GM19023 (cell line): Measurements from ENCODE around the gene TAS2R39.
A peak's percentile ranks its signal among the peaks of the same experiment; 100 is the strongest.
"Not testable (repeated sequence)": the region's sequence is repeated elsewhere in the genome, so short reads cannot be mapped to it uniquely, and the experiment has no call there.

Experiments
- ATAC-seq: cut with Tn5 transposase; IDR thresholded peaks from one replicate; pipeline ENCODE4 v1.9.1; 2021; ENCODE audit warnings: mild to moderate bottlenecking, moderate library complexity; ENCODE audit not compliant: unreplicated experiment

TAS2R39 gene

DNA sequence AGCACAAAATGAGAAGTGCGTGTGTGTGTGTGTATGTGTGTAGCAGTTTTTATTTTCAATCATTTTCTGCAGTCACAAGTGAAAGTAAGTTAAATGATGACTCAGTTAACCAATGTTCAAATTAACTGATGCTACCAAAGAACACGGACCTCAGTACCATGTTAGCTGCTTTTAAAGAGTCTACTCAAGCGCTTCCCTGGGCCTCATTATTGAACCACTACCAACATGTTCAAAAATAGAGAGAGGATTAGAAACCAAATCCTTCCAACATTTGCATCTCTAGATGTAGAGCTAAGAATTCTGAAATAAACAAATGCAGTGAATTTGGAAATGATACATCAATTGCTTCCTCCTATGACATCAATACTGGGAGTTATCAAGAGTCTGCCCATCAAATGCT is at the start of gene TAS2R39:
Gene TAS2R39 (plus strand): TSS at position 396 of the 400 bp plus-strand sequence. CDS start 0 bp downstream, at position 396.
- ATAC-seq: no peak

DNA sequence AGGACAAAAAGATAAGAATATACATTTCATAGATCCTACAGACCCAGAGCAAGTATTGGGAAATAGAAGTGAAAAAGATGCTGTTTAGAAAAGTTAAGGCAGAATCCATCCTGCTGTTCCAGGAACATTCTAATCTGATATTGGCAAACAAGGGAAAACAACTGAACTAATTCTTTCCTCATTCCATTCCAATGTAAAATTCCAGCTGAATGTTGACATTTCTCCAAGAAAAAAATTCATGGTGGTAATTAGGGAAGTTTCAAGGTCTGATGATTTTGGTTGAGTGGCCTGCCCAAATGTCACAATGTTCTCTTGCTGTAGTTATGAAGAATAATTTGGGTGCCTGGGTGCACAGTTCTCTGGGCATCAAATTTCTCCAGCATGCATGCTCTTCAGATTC is 36.1 kb upstream of the TAS2R39 start:
- ATAC-seq: no peak

DNA sequence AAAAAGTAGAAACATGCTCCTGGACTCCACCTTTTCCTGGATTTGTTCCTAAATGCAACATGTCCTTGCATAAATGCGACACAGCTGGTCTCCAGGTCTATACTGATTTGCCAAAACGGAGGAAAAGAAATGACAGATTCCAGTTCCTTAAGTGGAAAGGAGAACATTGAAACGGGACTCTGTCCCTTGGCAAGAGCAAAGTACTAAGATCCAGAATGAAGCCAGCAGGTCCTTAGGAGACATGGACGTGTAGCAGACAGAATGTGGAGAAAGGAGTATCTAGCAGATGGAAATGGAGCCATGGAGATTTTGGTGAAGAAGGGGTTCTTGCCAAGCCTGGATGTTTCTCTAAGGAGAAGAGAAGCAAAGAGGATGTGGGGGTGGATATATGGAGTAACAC is 35.2 kb upstream of the TAS2R39 start:
- ATAC-seq: no peak

DNA sequence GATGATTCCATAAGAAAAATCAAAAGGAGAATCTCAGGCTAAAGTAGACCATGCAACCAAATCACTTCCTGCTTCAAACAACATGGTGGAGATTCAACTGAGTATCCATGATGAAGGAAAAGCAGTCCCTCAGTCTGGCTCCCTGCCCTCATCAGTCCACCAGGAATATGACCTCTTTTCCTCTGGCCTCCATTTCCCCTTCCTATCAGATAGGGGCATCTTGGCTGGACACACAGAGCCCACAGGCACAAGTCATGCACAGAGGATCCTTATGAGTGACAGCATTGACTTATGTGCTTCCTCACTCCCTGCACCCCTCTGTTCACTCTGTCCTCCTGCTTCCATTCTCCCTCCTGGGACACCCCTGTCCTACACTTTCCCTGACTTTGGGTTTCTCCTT is 34.6 kb upstream of the TAS2R39 start:
- ATAC-seq: no peak

DNA sequence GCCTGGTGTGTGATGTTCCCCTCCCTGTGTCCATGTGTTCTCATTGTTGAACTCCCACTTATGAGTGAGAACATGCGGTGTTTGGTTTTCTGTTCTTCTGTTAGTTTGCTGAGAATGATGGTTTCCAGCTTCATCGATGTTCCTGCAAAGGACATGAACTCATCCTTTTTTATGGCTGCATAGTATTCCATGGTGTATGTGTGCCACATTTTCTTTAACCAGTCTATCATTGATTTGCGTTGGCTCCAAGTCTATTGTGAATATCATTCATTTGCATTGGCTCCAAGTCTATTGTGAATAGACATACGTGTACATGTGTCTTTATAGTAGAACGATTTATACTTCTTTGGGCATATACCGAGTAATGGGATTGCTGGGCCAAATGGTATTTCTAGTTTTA is 32.5 kb upstream of the TAS2R39 start:
- ATAC-seq: not testable (repeated sequence)

DNA sequence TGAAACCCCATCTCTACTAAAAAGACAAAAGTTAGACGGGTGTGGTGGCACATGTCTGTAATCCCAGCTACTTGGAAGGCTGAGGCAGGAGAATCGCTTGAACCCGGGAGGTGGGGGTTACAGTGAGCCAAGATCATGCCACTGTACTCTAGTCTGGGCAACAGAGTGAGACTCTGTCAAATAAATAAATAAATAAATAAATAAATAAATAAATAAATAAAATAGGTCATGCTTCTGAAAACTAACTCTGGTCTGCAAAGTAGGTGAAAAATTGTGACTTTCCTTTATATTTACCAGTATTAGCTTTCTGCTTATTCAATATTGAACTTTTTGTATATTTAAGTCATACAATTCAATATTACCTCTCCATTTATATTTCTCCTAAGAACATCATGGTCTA is 24.6 kb upstream of the TAS2R39 start:
- not testable (repeated sequence) for ATAC-seq

DNA sequence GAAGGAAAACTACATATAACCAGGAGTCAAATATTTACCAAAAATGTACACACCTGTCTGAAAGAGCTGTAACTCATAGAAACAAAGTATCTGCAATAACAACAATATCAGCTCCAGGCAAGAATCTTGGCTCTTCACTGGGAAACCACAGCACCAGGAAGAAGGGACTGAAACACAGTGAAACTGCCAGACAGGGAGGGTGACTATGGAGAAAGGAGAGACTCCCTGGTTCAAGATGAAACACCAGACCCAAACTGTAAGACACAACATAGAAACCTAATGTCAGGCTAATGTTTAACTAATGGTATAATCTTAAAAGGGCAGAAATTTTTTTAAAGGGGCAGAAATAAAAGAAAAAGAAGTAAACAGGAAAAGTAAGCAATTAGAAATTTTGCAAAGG is 11.5 kb upstream of the TAS2R39 start:
- no peak for ATAC-seq

DNA sequence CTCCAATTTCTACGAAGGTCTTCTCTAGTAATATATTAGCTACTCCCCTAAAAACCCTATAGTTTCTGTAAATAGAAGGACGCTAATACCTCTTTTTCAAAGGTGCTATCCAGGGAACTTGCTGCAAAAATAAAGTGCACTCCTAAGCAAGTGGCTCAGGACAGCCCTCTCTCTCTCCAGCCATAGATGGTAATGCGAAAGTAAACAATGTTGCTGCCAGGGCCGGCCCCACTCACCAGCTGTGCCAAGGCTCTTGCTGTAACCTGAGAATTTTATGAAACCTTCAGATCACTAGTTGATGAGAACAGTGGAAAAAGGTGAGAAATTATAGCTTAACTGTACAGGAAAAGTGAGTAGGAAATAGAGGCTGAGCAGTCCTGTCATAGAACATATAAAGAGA is 10.9 kb upstream of the TAS2R39 start:
- ATAC-seq: no peak

DNA sequence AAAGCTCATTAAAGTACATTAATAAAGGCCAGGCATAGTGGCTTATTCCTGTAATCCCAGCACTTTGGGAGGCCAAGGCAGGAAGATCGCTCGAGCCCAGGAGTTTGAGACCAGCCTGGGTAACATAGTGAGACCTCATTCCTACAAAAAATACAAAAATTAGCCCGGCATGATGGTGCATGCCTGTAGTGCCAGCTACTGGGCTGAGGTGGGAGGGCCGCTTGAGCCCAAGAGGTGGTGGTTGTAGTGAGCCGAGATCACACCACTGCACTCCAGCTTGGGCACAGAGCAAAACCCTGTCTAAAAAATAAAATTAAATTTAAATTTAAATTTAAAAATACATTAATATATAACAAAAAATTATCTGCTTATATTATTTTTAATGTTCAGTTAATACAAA is 7.1 kb upstream of the TAS2R39 start:
- ATAC-seq: no peak

DNA sequence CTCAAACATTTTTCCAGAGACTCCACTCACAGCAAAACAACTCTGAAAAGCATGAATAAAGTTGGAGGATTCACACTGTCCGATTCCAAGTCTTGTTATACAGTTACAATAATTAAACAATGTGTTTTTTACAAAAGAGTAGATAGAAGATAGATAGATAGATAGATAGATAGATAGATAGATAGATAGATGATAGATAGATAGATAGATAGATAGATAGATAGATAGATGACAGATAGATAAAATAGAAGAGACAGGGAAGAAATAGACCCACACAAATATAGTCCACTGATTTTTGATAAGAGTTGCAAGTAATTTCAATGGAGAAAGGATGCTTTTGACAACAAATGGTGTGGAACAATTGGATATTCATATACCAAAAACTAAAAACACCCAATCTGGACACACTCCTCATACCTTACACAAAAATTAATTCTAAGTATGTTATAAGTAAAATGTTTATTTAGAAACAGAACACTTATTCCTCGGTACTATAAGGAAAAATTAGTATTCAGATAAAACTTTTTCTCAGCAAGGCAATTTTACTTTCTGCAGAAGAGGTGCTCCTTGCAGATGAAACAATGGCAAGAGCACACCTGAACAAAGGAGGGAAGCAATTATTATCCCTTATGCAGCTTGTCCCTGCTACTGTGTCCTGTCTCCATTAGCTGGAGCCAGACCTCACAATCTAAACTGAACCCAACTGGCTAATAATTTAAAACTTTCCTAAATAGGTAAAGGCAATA is 5.7 kb upstream of the TAS2R39 start:
- no peak for ATAC-seq

DNA sequence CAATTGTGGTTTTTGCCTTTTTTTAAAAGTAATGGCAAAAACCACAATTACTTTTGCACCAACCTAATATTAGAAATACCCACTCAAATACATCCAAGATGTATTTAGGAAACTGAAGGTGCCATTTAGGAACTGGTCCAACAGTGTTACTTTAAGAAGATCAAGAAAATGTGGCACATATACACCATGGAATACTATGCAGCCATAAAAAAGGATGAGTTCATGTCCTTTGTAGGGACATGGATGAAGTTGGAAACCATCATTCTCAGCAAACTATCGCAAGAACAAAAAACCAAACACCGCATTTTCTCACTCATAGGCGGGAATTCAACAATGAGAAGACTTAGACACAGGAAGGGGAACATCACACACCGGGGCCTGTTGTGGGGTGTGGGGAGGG is 2.4 kb upstream of the TAS2R39 start:
- ATAC-seq: not testable (repeated sequence)

DNA sequence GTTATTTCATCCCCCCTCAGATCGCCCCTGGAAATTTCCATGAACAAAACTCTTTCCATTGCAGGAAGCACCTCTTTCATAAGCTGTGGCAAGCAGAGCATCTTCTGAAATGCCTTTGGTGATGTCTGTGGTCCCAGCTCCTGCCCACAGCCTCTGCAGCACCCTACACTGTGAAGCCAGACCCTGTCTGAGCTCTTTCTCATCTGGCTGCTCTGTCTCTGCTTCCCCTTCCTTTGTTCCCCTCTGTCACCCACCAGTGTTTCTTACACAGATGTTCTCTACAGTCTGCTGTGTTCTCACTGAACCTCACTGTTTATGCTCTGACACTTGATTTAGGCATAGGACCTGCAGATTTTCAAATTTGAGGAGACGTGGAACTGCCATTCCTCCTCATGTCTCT is 1.9 kb upstream of the TAS2R39 start:
- no peak for ATAC-seq

DNA sequence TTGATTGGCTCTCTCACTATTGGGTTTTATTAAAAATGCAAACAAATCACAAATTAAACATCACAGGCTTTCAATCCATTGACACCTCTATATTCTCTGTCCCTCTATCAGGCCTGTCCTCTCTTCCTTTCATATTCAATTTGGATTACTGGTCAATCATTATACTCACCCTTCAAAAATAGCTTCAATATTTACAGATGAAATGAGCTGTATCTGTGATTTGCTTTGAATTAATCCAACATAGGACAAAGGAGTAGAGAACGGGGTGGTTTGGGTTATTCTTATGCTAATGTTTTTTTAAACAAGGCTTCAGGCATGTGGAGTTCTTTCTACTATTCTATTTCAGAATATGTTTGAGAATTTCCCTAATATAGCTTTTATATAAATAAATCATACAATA is 2.3 kb downstream of the TAS2R39 start:
- ATAC-seq: no peak

DNA sequence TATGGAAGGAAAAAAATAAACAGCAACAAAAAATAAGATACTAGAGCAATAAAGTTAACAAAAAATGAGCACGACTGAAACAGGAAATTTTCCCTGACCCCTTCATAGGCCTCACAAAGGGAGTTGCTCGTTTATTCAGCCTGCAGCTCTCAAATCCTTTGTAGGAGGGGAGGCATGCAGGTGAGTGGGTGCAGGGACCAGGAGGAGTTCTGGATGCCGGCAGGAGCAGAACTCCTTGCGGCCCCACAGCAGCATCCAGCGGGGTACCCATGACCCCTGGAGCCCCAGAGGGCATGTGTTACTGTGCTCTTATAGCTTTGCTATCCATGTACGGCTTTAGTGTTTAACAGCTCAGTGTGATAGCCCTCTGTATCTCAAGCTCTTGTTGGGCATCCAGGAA is 5.8 kb downstream of the TAS2R39 start:
- no peak for ATAC-seq

DNA sequence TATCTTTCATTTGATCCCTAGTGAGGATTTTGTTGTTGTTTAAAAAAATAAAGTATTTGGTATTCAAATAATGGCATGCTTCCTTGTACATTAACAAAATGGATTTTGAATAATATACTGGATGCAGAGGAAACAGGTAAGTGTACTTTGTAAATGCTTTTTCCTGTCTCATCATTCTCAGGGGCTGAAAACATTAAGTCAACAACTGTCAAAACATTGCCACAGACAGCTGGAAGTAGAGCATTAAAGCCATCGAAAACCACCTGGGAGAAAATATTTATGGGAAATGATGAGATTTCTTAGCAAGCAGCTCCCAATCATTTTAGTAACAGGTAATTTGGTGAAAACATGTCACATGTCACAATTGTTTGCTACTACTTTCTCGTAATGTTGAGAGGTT is 10.7 kb downstream of the TAS2R39 start:
- ATAC-seq: no peak

DNA sequence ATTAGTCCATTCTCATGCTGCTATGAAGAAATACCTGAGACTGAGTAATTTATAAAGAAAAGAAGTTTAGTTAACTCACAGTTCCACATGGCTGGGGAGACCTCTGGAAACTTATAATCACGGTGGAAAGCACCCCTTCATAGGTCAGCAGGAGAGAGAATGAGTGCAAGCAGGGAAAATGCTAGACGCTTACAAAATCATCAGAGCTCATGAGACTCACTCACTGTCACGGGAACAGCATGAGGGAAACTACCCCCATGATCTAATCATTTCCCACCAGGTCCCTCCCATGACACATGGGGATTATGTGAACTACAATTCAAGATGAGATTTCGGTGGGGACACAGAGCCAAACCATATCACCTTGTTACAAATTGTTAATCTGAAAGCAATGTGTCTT is 15.8 kb downstream of the TAS2R39 start:
- no peak for ATAC-seq

DNA sequence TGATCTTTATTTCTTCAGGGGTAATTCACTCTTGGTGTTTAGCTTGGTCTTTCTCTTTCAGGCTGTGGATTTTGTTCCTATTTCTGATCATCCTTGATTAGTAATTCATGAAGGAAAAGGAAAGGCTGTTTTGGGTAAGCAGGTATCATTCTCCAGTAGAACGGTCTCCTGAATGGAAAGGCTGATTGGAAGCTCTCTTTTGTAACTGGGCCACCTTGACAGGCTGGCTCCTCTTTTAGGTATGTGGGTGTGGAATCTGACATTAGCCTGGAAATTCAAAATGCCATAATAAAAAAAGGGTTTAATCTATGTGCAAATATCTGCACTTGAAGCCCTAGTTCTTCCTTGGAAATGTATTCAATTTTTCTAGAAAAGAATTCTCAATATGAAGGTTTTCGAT is 18.9 kb downstream of the TAS2R39 start:
- ATAC-seq: no peak

DNA sequence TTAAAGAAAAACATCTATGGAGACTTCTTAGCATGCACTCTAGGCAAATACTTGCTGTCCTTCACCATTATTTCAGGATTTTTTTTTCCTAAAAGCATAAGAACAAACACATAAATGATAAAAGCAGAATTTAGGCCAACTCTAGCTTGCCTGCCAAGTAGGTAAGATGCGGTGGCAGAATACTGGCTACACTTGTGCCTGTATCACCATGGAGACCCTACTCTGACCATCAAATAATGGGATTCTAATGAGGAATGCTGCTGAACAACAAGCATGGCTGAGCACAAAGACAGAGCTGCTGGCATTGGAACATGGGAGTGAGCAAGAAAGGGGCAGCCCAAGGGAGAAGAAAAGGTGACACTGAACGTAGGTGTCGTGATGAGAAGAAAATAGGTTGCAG is 20.2 kb downstream of the TAS2R39 start:
- no peak for ATAC-seq

DNA sequence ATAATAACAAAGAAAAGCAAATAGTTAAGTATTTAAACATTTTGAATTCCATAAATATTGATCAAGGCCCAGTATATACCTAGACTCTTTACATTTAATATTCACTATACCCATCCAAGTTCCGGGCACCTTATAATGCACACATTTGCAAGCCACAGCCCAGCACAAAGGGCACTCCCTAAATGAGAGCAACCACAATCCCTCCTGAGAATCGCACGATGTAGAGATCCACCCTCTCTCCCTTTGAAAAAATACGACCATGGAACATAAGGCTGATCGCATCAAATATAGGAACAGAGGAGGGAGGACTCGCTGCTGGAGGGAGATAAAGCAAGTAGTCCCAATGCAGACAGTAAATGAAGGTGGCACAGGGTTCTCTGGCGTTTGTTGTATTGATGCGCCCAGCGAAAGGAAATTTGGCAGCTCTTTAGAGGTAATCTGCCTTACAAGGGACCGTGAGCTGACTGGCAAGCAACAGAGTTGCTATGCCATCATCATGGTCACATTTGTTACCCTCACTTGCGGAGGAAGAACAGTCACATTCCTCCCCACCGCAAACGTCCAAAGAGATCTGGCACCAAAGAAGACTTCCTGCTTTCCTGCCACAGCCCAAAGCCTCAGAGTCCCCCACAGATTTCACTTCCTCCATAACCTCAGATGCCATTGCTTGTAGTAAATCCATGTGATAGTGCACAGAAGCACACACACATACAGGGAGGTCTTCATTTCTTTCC is 22.5 kb downstream of the TAS2R39 start:
- peak; percentile 63 for ATAC-seq

DNA sequence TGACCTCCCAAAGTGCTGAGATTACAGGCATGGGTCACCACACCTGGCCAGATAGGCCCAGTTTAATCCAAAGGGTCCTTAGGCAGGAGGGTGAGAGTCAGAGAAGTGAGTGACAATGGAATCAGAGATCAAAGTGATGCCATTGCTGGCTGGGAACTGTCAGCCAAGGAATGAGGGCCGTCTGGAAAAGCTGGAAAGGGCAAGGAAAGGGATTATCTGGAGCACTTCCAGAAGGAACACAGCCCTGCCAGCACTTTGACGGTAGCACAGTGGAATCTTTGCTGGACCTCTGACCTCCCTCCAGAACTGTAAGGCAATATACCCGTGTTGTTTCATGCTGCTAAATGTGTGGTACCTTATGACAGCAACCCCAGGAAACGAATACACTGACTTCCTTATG is 27.3 kb downstream of the TAS2R39 start:
- no peak for ATAC-seq

DNA sequence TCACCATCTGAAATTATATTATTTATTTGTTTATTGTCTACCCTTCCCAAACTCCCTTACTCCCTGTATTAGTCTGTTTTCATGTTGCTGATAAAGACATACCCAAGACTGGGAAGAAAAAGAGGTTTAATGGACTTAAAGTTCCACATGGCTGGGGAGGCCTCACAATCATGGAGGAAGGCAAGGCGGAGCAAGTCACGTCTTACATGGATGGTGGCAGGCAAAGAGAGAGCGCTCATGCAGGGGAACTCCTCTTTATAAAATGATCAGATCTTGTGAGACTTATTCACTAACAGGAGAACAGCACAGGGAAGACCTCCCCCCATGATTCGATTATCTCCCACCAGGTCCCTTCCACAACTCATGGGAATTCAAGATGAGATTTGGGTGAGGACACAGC is 30.3 kb downstream of the TAS2R39 start:
- not testable (repeated sequence) for ATAC-seq
